SIG-M5 treated with dmso at 0.1 percent for 504 hours (cell line): ENCODE data around the gene ZBTB3.
"Not testable (repeated sequence)": the region's sequence is repeated elsewhere in the genome, so short reads cannot be mapped to it uniquely, and the experiment has no call there.

Experiments used
- DNase-seq: peaks from one replicate; lab custom pipeline; 2025; ENCODE audit not compliant: unreplicated experiment; lab: John Stamatoyannopoulos, UW

ZBTB3 gene

DNA sequence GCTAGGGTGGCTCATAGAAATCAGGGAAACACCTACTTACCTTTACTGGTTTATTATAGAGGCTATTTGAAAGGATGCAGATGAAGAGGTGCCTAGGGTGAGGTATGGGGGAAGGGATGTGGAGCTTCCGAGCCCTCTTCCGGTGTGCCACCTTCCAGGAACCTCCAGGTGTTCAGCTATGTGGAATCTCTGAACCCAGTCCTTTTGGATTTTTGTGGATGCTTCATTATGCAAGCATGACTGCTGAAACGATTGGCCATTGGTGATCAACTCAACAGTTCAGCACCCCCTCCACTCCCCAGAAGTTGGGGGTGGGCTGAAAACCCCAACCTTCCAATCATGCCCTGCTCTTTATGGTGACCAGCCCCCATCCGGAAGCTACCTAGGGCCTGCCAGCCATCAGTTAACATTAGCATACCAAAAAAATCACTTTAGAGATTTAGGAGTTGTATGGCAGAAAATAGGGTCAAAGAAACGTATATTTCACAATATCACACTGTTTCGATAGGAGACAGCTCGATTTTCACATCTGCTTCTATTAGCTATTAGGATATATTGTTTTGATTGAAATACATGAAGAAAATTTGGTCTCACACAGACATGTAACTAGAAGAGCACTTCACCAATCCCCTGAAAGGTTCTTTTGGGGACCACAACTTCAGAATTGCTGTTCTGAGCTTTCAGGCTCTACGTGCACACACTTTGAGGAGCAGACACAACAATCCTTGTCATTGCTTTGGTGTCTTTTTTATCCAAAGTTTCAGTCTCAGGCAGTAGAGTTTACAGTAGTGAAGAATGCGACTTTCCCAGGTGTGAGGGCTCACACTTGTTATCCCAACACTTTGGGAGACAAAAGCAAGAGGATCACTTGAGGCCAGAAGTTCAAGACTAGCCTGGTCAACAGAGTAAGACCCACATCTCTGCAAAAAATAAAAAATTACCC, 4.2 kb upstream of the ZBTB3 start:
- DNase-seq = no peak

DNA sequence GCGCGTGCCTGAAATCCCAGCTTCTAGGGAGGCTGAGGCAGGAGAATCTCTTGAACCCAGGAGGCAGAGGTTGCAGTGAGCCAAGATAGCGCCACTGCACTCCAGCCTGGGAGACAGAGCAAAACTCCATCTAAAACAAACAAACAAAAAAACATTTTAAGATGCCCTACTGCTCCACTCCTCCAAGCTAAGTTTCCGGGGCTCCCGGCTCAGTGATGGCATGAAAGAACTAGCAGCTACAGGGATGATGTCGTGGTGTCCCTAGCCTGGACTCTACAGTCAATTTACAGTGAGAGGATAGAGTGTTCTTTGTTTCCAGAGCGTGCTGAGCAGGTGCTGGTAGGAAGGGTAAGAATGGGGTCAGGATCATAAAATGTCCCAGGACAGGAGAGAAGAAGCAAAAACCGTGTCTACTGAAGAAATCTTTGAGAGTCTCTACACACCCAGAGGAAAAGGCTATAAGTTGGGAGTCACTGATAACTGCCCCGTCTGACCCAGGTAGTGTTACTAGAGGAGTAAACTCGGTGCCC, 1.2 kb upstream of the ZBTB3 start:
- no peak for DNase-seq

GRCh38 chr11:62752994-62753735, 795 bp downstream of the ZBTB3 start:
- DNase-seq = no peak

DNA sequence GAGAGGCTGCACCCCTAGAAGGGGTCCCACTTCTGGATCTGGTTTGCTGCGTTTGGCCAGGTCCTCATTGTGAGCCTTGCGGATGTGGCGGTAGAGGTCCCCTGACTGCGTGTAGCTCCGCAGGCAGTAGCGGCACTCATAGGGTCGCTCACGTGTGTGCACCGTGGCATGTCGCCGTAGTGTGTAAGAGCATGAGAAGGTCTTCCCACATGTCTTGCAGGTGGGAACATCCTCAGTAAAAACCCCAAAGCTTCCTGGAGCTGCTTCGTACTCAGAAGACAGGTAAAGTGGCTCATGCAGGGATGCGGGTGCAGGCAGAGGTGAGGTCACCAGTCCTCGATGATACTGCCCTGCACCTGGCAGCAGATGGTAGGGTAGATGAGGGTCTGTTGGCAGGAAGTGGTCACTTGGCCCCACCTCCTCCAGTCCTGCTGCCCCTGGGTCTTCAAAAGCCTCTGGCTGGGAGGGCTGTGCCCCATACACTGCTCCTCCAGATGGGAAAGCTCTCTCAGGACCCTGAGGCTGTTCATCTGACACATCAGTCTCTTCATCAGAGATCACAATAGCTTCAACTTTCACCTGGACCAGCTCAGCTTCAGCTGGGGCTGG, 1.7 kb downstream of the ZBTB3 start:
- no peak for DNase-seq

DNA sequence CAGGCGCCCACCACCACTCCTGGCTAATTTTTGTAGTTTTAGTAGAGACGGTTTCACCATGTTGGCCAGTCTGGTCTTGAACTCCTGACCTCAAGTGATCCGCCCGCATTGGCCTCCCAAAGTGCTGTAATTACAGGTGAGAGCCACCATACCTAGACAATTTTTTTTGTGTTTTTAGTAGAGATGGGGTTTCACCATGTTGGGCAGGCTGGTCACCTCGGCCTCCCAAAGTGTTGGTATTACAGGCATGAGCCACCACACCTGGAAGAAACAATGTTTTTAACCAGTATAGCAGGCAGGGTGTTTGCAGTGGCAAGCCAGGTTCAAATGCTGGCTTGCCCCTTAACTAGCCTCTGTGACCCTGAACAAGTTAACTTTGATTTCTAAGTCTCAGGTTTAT, 4.0 kb downstream of the ZBTB3 start:
- not testable (repeated sequence) for DNase-seq

DNA sequence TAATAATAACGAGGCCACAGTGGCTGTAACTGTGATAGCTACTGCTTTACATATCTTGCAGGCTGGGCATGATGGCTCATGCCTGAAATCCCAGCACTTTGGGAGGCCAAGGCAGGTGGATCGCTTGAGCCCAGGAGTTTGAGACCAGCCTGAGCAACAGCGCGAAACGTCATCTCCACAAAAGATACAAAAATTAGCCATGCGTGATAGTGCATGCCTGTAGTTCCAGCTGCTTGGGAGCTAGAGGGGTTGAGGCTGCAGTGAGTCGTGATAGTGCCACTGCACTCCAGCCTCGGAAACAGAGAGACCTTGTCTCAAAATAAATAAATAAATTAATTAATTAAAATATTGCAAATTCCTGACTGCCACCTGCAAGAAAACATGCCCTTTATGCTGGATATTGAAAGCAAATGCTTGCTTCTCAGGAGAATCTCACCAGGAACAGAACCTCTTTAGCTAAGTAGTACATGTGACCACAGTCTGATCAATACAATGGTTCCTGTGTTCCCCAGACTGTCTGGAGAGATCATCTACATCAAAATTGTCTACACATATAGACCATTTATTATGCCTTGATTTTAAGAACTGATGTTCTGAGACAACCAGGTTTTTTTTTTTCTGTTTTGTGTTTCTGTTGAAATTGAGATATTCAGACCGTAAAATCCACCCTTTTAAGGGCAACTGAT, 6.3 kb downstream of the ZBTB3 start:
- DNase-seq = no peak

GRCh38 chr11:62737196-62737595, 16.8 kb downstream of the ZBTB3 start:
- no peak for DNase-seq

DNA sequence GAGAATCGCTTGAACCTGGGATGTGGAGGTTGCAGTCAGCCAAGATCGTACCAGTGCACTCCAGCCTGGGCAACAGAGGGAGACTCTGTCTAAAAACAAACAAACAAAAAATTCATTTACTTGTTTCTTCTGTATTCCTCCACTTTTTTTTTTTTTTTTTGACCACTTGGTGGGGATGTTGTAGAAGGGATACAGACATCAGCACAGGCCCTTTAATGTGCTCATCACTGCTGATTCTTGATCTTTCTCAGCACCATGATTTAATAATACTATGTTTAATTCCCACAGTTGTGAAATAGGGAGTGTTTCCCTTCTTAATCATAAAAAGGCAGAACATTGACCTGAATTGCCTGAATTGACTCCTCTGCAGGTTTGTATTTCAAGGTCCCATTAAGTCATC, 21.1 kb downstream of the ZBTB3 start:
- no peak for DNase-seq

DNA sequence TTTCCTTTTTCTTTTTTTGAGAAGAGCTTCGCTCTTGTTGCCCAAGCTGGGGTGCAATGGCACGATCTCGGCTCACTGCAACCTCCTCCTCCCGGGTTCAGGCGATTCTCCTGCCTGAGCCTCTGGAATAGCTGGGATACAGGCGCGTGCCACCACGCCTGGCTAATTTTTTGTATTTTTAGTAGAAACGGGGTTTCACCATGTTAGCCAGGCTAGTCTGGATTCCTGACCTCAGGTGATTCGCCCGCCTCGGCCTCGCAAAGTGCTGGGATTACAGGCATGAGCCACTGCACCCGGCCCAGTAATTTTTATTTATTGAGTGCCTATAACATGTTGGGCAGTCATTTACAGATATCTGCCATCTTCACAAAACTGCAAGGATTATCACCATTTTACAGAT, 23.9 kb downstream of the ZBTB3 start:
- not testable (repeated sequence) for DNase-seq

DNA sequence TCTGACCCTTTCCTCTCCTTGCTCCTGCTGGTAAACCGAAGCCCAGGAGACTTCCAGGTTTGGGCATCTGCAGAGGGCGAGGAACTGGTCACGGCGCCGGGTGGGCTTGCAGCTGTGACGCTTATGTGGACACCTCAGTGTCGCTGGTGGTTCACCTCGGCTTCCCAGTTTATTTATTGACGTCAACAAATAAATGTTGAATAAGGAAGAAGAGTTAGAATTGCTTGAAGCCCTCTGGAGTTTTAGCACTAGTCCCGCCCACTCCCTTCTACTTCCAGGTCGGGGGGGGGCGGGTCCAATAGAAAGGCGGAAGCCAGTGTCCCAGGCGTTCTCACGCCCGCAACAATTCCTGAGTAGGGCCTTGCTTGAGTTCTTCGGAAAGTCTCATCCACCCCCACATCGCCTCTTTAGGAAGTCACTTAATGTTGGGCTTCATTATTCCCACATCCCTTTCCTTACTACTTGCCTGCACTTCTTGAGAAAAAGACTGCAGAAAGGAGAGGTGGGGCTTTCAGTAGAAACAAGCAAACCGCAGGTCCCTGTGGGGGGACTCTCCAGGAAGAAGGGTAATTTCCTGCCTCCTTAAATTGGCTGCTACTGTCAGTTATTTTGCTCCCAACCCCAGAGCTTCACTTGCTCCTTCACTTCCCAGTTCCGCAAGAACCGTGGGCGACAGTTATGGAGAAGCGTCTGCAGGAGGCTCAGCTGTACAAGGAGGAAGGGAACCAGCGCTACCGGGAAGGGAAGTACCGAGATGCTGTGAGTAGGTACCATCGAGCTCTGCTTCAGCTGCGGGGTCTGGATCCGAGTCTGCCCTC, 25.6 kb downstream of the ZBTB3 start, which contains the start of gene TTC9C:
TTC9C (plus strand) TSS at position 316 of the 818 bp plus-strand sequence; CDS start at position 679, 363 bp downstream.
- DNase-seq = peak; percentile 89

DNA sequence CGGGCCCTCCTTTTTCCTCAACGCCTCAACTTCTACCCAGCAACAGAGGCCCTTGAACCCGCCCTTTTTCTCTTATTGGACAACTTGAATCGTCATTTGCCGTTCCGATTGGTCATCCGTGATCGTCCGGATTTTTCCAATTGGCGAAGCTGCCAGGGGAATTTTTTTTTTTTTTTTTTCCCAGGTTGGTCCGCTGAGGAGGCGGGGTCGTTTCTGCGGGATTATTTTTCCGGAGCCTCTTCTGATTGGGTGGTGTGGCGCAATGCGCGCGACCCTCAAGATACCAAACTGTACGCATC, 26.1 kb downstream of the ZBTB3 start:
- peak; percentile 96 for DNase-seq

DNA sequence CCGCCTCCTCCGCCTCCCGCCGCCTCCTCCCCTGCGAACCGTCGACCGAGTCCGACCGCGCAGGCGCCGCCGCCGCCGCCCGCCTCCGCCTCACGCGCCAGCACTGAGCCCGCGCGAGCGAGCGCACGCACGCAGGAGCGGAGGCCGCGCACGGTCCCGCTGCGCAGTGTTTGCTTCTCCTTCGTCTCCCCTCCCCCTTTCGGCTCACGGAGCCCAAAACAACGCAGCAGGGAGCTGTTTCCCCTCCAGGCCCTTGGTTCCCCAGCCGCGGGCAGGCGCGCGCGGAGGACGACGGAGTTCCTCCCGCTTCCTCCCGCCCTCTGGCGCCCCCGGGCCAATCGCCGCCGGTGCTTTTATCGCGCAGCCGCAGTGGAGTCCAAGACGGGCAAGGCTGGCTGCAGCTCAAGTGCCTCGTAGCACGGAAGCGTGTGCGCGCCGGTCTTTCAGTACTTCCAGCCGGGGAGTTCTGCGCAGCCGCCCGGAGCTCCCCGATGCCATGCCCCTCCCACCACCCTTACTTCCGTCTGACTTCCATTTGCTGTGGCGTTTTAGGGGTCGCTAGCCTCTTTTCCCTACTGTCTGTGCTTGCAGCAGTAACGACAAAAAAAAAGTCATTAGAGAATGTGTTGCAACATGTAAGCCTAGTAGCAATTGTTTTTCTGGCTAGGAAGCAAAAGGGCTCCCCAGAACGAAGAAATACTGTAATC, 26.6 kb downstream of the ZBTB3 start, which contains the start of gene HNRNPUL2:
HNRNPUL2 (minus strand) TSS at position 293 of the 707 bp plus-strand sequence. CDS start 301 bp downstream, outside the sequence.
- DNase-seq = peak; percentile 98

- DNase-seq = no peak
These were observed 27.1 kb downstream of the ZBTB3 start for GRCh38 chr11:62726915-62727164.

DNA sequence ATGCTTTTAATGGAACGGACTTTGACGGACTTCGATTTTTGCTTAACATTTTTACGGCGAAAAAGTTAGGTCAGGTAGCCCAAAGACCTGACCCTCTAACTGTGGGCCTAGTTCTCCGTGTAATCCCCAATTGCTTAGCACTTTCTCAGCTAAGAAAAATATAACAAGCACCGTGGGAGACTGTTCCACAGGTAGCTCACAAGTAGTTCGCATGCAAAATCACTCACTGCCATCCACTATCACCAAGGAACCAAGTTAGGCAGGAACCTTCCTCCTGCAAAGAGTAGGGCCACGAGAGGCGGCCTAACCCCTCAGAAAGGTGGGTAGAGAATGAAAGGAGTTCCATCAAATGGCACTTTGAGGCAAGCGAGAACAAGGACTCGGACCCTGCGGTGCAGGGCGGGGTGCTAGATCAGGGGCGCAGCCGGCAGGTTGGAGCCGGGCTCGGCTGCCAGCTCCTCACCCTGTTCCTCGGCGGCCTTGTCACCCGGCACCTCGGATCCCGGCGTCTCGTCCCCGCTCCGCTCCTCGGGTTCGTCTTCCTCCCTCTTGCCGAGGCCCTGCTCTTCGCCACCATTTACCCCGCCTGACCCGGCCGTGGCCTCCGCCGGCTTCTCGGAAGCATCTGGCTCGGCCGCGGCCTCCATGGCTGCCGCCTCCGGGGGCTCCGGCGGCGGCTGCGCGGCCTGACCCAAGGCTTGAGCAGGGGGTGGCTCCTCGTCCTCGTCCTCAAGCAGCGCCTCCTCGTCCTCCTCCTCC, 27.6 kb downstream of the ZBTB3 start:
- no peak for DNase-seq

GRCh38 chr11:62725646-62726045, 28.3 kb downstream of the ZBTB3 start:
- DNase-seq = no peak

DNA sequence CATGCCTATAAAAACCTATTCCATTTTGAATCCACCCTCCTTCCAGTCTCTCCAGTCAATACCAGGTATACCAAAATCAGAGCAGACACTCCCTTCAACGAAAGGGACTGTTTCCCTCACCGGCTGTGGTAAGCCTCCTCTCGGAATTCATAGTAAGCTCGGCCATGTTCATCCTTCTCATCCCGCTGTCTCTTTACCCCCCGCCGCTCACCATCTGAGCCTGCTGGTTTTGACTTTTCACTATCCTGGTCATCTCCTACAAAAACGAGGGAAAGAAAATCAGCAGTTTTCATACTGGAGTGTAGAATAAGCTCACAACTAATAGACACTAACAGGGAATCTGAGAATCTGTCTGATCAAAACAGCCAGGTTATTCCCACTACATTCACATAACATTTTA, 29.8 kb downstream of the ZBTB3 start:
- DNase-seq = no peak

- DNase-seq = peak; percentile 46
These were observed 32.0 kb downstream of the ZBTB3 start for GRCh38 chr11:62721994-62722393.

- DNase-seq = no peak
These were observed 34.5 kb downstream of the ZBTB3 start for GRCh38 chr11:62719302-62719978.
